ENCODE data around the gene AKR1C8.
A peak's percentile ranks its signal among the peaks of the same experiment; 100 is the strongest.
"Not testable (repeated sequence)": the region's sequence is repeated elsewhere in the genome, so short reads cannot be mapped to it uniquely, and the experiment has no call there.

AKR1C8 gene

DNA sequence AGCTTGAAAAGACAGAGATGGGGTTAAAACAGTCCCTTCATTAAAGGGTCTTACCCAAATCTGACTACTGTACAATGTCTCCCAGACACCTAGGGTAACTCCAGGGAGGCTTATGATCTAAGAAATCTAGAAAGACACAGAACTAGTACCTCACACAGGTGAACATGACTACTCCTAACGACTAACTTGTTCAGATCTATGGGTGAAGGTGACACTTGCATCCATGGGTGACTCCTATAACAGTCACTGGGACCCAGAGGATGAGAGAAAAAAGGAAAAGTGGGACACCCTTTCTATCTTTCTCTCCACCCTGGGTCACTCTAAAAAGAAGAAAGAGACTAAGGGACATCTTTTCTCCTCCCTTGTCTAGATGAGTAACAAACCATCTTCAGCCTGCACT lies 19.2 kb downstream of the AKR1C8 start:
- DNase-seq (ENCODE audit: low read depth) = peak; percentile 14

GRCh38 chr10:5163487-5163886 lies 21.5 kb downstream of the AKR1C8 start:
- no peak for DNase-seq (ENCODE audit: low read depth)

DNA sequence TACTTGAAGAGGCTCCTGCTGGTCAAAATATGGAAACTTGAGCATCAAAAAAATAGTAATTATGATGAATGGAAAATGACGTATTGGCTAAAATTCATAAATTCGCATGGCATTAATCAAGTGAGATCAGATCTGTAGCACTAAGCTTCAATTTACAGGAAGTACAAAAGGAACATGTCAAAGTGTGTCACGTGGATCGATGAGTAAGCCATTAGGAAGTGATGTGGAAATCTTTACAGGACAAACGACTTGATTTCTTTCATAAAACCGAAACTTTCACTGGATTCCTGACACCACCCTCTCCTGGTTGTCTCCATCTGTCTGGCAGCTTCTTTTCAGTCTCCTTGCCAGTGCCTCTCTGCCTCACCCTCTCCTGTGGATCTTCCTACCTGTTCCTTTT lies 25.8 kb downstream of the AKR1C8 start:
- peak; percentile 25 for DNase-seq (ENCODE audit: low read depth)

DNA sequence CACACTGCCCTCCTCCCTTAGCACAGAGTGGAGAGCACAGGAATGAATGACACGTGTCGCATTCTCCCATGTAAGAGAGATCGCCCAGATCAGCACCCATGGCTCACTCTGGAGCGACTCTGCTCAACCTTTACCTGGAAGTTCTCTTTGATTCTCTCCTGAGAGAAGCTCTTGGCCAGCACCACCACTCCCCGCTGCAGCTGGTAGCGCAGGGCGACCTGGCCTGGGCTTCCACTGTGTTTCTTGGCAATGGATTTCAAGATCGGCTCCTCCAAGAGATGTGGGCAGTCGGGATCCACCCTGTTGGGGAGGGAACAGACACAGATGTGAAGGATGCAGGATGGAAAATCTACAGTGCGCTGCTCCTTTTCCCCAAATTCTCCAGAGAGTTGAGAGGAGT lies 27.4 kb downstream of the AKR1C8 start:
- no peak for DNase-seq (ENCODE audit: low read depth)

DNA sequence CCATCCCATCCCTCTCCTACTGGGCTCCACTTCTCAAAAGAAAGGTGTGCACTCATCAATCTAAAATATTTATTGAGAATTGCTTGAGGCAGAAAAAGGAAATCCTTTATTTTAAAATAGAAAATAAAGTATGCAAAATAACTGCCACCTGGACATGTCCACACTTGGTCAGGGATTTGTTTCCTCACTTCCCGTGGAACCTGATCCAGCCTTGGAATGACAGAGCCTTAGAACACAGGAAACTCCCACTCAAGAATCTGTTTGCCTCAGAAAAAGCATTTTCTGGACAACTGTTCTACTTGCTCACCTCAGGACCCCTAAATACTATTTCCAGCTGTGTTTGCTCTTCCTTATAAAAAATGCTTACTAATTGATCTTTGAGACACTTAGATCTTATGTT lies 29.0 kb downstream of the AKR1C8 start:
- DNase-seq (ENCODE audit: low read depth) = no peak

- DNase-seq (ENCODE audit: low read depth) = peak; percentile 68
Measured at GRCh38 chr10:5151076-5151475, 33.9 kb downstream of the AKR1C8 start.

DNA sequence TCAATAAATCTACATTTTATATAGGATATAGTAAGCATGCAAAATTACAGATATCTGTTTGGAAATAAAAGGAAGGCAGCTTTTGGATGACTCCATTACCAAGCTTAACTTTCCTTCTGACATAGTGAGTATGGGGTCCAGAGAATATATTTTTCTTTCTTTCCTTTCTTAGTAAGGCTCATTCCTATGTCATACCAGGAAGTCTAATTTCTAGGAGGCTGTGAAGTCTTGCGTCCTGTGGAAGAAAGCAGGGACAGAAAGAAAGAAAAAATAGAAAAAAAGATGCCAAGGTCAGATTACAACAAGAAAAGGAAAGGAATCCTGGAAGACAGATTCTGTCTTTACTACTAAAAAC lies 36.3 kb downstream of the AKR1C8 start:
- DNase-seq (ENCODE audit: low read depth) = no peak

DNA sequence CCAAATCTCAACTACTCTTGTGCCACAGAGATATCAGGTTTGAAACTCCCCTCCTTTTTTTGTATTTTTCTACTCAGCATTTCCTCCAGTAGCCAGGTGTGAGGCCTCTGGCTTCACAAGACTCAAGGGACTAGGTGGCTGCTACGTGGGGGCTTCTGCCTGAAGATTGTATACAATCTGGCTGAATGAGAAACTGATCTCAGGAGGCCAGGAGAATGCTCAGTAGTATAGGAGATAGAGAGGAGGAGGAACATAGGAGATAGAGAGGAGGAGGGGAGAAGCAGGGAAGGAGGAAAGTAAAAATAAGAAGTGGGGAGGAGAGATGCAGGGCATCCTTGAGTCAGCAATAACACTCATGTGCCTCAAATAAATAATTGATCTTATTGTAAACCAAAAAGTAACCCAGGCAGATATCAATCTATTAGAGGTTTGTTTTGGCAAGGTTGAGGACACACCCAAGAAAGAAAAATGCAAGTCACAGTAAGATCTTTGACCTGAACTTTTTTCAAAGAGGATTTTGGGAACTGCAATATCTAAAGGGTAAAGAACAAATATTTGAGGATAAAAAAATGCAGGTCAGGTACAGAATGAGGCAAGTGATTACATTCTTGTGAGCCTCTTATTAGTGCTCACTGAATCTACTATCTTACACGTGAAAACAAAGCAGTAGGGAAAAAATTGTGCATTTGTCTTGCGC lies 36.8 kb downstream of the AKR1C8 start:
- no peak for DNase-seq (ENCODE audit: low read depth)

GRCh38 chr10:5147255-5147980 lies 37.5 kb downstream of the AKR1C8 start:
- no peak for DNase-seq (ENCODE audit: low read depth)

- DNase-seq (ENCODE audit: low read depth) = no peak
Measured at GRCh38 chr10:5146920-5147254, 38.1 kb downstream of the AKR1C8 start.

DNA sequence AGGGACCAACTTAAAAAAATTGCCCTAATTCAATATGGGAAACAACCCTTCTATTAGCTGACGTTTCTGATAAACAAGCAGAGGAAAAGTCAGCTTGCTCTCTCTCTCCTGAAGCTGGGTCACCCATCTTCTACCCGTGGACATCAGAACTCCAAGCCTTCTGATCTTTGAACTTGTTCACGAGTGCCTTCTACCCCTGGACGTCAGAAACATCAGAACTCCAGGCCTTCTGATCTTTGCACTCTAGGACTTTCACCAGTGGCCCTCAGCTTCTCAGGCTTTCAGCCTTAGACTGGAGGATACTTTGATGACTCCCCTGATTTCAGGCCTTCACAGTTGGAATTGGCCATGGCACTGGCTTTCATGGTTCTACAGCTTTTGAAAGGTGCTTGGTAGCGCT lies 41.8 kb downstream of the AKR1C8 start:
- no peak for DNase-seq (ENCODE audit: low read depth)

GRCh38 chr10:5142199-5142598 lies 42.8 kb downstream of the AKR1C8 start:
- no peak for DNase-seq (ENCODE audit: low read depth)

GRCh38 chr10:5137699-5138098 lies 47.3 kb downstream of the AKR1C8 start:
- not testable (repeated sequence) for DNase-seq (ENCODE audit: low read depth)

- no peak for DNase-seq (ENCODE audit: low read depth)
Measured at GRCh38 chr10:5136468-5137087, 48.4 kb downstream of the AKR1C8 start.

DNA sequence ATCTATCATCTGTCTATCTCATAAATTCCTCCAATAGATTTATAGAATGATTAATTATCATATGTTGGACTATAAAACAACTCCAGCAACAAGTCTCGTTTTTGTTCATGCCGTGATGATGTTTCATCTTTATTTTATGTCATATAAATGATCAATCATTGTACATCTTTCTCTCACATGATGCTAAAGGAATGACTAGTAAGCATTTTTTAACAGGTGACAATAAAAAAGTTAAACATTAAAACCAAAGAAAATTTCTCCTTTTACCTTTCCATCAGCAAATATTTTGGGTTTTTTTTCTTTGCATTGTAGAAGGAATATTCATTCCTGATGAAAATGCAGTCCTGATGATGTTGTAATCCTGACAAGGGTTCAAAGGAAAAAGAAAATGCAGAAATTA lies 49.4 kb downstream of the AKR1C8 start:
- no peak for DNase-seq (ENCODE audit: low read depth)

GRCh38 chr10:5125315-5126044 lies 59.5 kb downstream of the AKR1C8 start:
- DNase-seq (ENCODE audit: low read depth) = no peak

DNA sequence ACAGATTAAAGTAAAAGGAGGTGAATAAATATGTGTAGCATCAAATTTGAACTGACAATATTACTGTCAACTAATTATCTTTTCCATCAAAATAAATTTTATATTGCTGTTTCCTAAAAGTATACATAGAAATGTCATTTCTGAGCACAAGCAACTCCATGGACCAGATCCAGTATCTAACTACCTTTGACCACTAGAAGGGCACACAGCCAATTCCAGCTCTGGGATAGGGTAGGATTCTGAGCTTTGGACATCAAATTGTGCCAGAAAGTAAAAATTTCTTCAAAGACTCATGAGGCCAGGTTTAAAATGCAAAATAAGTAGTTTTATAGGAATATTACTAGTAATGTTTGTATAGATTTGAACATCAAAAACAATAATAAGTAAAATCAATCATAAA lies 61.1 kb downstream of the AKR1C8 start:
- no peak for DNase-seq (ENCODE audit: low read depth)

- DNase-seq (ENCODE audit: low read depth) = not testable (repeated sequence)
Measured at GRCh38 chr10:5119997-5120396, 65.0 kb downstream of the AKR1C8 start.

- no peak for DNase-seq (ENCODE audit: low read depth)
Measured at GRCh38 chr10:5117026-5117425, 67.9 kb downstream of the AKR1C8 start.

DNA sequence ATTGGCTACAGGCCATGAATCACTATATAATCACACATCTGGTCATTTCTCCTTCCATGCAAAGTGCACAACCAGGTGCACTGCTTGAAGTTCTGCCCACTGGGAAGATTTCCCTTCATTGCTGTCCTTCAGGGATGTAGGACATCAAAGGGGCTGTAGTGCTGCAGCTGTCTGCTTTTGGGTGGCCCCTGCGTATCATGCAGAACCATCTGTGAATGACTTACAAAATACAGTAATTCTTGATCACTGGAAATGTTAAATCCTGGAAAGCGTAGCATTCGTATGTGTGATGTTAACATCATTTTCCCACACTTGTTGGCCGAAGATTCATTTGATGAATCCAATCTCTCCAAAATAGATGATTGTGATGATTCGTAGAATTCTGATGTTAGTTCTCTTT lies 68.3 kb downstream of the AKR1C8 start:
- DNase-seq (ENCODE audit: low read depth) = no peak

DNA sequence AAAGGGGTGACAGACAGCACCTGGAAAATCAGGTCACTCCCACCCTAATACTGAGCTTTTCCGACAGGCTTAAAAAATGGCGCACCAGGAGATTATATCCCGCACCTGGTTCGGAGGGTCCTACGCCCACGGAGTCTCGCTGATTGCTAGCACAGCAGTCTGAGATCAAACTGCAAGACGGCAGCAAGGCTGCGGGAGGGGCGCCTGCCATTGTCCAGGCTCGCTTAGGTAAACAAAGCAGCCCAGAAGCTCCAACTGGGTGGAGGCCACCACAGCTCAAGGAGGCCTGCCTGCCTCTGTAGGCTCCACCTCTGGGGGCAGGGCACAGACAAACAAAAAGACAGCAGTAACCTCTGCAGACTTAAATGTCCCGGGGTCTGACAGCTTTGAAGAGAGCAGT lies 75.1 kb downstream of the AKR1C8 start:
- DNase-seq (ENCODE audit: low read depth) = not testable (repeated sequence)

- DNase-seq (ENCODE audit: low read depth) = no peak
Measured at GRCh38 chr10:5108658-5109416, 76.1 kb downstream of the AKR1C8 start.

Data from ELR (cell line).